RPMI7951 (cell line): ENCODE data around the gene CEND1. TPM values are rescaled to one million over a fixed set of nuclear protein-coding genes. Genes with fewer than 3 reads are reported as not detected.

Source experiments
- DNase-seq: peaks from one replicate; pipeline ENCODE4 v3.0.0-alpha.2; 2012; ENCODE audit warnings: low read depth
- total RNA-seq: library from RNA; depleted of rRNA; stranded (reverse); fragments of >200 nt; shearing (Covaris generic); gene quantifications from 2 replicates; pipeline ENCODE4 v1.2.3, GENCODE V29; 2014

CEND1 gene
- total RNA-seq, 1 experiment from 2014 or later: 0.12 TPM

DNA sequence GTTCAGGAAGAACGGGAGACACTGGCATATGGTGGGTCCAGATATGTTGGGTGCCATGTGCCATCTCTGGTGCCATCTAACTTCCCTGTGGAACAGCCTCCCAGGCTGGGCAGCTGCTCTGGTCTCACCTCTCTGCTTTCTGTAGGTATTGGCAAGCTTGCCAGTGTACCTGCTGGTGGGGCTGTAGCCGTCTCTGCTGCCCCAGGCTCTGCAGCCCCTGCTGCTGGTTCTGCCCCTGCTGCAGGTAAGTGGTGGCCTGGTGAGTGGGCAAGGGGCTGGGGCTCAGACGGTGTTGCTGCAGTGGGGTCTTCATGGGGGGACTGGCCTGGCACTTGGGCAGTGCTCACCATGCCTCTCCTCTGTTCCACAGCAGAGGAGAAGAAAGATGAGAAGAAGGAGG, 22.5 kb upstream of the CEND1 start:
- no peak for DNase-seq

DNA sequence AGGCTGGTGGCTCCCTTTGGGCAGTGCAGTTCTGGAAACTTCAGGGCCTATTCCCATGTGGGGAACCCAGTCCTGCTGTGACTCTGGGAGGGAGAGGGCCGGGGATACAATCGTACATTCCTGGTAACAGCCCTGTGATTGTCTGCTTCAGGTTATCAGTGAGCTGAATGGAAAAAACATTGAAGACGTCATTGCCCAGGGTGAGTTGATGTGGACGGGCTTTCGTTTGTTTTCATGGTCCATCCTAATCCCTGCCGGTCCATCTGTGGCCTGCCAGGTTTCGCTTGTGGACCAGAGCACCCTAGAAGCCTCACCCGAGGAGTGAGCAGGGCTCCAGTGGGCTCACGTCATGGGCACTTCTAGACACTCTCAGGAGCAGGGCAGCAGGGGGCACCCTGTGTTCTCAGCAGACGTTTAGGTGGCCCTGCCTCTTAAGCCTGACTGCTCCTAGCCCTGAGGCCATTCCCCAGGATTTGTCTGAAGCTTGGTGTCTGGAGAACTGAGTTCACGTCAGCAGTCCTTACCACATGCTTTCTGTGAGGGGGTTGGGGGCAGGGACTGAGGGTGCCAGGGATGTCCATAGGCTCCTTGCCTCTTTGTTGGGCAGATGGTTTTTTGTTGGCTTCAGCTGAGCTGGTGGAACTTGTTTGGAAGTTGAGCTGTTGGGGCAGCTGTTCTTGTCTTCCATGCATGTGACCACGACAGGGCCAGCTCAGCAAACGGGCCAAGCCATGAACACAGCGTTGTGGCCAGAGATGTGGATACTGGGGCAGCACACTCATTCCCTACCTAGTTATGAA, 21.8 kb upstream of the CEND1 start:
- no peak for DNase-seq

DNA sequence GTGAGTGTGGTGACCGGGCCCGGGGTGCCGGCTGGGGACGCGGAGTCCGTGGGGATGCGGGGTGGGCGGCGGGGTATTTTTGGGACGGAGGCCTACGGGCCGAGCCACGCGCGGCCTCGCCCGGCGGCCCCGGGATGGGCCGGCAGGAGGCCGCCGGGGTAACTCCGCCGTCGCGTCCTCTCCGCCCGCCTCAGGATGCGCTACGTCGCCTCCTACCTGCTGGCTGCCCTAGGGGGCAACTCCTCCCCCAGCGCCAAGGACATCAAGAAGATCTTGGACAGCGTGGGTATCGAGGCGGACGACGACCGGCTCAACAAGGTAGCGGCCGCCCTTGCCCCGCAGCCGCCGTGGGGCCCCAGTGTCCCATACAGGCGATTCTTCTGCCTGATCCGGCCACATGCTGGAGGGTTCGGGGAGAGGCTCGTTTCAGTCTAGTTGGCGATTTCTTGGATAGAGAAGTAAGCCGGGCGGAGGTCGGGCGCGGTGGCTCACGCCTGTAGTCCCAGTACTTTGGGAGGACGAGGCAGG, 20.2 kb upstream of the CEND1 start:
- DNase-seq: no peak

DNA sequence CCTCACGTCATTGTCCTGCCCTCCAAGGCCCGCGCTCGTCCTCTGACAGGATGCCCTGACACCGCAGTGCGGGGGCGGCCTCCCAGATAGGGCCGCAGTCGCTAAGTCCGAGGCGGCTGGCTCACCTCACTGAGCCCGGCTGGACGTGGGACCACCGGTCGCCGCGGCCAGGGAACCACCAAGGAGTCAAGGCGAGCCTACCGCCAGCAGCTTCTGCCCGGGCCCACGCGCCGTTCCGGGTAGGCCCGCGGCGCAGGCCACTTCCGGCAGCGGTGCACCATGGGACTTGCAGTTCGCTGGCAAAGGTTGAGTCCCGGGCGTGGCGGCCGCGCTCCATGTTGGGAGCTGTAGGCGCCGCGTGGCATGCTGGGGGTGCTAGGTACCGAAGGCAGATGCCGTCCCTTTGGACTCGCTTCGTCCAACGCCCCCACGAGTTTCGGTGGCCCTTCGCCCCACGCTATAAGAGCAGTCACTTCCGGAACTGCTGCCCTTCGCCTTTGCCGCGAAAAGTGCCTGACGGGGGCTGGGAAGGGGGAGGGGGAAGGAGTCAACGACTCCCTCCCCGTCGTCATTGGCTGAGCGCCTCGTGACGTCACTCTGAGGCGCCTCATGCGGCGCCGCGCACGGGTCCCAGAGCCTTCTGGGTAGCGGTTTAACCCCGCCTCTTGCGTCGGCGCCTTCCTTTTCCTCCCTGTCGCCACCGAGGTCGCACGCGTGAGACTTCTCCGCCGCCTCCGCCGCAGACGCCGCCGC, 19.6 kb upstream of the CEND1 start, which contains the start of gene RPLP2:
TSS of gene RPLP2 (plus strand) at position 681 of the 753 bp plus-strand sequence. CDS start 268 bp downstream, outside the sequence.
- DNase-seq: peak; percentile 94

DNA sequence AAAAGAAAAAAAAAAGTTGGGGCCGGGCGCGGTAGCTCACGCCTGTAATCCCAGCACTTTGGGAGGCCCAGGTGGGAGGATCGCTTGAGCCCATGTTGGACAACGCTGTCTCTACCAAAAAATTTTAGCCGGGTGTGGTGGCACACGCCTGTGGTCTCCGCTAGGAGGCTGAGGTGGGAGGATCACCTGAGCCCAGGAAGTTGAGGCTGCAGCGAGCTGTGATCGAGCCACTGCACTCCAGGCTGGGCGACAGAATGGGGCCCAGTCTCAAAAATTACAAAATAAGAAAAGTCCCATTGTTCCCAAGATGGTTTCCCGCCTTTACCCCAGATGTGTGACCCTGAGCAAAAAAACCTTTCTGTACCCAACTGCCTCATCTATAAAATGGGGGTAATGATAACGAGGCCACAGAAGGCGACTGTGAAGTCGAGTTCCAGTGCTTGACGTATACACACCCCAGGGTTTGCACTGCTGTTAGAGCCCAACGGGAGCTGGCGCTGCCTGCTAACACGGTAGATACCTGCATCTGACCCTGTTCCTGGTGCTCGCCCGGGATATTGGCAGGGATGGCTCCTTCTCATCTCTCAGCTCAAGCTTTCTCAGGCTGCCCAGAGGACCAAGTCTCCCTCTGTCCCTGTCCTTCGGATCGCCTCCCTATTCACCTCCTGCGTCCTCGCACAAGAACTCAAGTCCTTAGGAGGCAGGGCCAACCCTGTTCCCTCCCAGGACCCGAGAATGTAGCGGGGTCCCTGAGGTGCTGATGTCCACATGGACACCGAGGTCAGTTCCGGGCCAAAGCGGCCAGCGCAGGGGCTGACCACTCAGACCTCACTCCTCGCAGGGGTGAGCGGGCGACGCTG, 18.8 kb upstream of the CEND1 start:
- DNase-seq: peak; percentile 81

DNA sequence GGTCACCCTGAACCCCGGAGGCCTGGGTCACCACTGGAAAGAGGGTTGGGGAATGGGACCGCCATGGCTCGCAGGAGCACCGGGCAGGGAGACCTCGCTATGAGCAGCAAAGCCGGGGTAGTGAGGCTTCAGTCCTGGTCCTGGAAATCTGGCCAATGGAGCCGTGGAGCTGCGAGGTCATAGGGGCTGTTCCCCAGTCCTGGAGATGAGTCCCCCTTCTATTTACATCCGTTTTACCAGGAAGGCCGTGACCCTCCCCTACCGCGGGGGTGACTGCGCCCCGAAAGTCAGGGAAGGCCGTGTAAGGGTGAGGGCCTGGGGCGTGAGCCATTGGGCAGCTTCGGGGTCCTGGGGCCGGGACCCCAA, 14.7 kb upstream of the CEND1 start:
- DNase-seq: no peak

DNA sequence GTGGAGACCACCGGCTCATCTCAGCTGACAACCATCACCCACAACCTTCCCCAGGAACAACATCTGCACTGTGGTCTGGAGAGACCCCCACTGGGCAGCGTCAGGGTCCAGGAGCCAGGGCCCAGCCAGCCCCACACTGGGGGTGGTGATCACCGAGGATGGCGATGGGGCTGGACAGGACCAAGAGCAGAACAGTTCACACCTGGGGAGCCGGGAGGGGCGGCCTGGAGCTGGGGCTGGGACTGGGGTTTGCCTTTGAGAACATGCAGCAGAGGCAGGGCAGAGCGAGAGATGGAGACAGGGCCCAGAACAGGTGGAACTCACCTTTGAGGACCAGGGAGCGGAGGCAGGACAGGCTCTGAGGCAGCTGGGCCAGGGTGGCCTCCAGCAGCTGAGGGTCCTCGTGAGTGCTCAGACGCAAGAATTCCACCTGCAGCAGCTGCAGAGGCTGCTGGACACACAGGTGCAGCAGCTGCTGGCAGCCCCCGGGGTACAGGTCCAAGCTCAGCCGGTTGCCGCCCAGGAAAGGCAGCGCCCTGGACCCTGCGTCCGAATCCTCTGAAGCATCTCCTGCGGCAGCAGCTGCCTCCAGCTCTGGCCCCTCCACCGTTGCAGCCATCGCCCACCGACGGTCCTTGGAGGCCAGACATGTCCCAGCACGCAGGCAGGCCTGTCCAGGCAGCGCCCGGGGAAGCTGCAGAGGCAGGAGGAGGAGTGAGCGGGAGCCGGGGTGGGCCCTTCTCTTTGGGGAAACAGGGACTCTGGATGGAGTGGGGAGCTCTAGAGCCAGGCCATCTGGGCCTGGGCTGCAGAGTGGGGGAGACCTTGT, 14.1 kb upstream of the CEND1 start:
- no peak for DNase-seq

DNA sequence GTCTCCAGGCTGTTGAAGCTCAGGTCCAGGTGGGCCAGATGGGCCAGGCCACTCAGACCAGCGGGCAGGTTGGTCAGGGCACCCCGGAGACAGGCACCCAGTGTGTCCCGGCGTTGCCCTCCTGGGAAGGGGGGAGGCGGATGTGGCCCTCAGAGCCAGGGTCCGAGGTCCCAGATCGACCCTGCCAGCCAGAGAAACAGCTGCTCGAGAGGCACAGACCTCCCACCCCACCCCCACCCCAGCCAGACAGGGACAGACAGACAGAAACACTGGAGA, 13.5 kb upstream of the CEND1 start:
- no peak for DNase-seq

DNA sequence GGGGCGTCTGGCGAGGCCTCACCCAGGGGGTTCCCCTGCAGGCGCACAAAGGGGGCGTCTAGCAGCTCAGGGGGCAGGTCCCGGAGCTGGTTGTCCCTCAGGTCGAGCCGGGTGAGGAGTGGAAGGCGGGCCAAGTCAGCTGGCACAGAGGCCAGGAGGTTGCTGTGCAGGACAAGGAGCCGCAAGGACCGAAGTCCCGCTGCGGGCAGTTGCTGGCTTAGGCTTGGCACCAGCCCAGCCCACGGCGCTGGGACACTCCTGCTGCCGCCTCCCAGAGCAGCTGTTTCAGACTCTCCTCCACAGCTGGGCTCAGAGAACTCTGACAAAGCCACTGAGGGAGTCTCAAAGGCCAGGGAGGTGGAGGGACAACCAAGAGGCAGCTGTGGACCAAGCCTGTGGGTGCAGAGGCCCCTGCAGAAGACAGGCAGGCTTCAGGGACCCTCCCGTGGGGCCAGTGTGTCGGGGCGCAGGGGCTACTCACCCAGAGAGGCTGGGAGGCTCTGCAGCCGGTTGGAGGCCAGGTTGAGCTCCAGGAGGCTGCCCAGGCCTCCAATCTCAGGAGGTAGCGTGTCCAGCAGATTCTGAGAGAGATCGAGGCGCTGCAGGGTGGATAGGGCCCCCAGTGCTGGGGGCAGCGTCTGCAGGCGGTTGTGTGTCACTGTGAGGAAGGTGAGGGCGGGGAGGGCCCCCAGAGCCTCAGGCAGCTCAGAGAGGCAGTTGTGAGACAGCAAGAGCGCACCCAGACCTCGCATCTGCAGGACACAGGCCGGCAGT, 13.0 kb upstream of the CEND1 start:
- DNase-seq: no peak

DNA sequence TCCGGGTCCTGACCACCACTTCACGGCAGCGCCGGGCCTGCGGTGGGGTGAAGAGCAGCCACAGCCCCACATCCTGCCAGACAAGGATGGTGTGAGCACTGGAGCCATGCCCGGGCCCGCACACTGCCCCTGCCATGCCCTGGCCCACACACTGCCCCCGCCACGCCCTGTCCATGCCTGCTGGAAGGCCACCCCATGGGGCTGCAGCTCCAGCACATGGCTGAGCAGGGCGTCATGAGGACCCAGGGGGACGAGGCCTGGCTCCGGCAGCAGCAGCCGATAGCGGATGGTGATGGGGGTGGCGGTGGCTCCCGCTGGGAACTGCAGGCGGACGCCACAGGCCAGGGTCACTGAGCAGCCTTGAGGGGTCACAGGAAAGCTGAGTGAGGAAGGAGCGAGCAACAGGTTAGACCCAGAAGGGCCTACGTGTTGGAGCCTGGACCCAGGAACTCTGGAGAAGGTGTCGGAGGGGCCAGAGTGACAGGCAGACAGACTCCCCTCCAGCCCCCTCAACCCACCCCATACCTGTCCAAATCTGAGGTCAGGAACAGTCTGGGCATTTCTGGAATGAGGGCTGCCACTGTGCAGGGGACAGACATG, 12.2 kb upstream of the CEND1 start:
- no peak for DNase-seq

DNA sequence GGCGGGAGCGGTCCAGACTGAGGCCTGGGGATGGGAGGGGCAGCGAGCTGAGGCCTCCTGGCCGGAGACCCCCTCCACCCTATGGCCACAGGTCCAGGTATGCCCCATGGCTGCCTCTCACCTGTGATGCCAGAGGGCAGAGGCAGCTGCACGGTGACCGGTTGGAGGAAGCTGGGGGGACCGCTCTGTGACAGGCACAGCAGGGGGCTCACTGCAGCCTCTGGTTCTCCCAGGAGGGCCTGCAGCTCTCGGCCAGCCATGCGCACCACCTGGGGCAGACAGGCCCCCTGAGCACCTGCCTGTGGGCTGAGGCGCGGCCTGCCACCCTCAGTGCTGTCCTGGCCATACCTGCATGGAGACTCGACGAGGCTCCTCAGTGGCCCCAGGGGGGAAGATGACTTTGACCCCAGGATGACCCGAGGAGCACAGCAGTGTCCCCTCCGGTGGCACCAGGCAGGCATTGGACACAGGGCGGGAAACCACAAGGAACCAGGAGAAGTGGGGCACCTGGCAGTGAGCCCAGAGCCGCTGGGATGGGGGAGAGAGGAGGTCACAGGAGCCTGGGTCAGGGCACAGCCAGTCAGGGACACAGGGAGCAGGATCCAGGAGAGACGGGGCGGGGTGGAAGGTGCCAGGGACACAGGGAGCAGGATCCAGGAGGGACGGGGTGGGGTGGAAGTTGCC, 11.3 kb upstream of the CEND1 start:
- no peak for DNase-seq

DNA sequence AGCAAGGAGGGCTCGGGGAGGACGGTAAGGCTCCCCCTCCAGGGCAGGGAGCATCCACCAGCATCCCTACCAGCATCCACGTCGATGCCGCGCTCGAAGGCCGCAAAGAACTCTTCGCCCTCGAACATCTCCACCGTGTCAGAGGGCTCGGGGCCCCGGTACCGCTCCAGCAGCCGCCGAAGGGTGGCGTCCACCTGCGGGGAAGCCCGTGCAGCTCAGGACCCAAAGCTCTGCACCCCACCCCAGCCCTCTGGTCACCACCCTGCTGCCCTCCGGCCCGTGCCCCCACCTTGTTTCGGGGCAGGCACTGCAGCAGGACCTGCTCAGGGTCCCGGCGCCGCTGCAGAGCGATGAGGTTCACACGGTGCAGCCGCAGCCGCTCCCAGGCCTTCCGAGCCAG, 10.6 kb upstream of the CEND1 start:
- no peak for DNase-seq

DNA sequence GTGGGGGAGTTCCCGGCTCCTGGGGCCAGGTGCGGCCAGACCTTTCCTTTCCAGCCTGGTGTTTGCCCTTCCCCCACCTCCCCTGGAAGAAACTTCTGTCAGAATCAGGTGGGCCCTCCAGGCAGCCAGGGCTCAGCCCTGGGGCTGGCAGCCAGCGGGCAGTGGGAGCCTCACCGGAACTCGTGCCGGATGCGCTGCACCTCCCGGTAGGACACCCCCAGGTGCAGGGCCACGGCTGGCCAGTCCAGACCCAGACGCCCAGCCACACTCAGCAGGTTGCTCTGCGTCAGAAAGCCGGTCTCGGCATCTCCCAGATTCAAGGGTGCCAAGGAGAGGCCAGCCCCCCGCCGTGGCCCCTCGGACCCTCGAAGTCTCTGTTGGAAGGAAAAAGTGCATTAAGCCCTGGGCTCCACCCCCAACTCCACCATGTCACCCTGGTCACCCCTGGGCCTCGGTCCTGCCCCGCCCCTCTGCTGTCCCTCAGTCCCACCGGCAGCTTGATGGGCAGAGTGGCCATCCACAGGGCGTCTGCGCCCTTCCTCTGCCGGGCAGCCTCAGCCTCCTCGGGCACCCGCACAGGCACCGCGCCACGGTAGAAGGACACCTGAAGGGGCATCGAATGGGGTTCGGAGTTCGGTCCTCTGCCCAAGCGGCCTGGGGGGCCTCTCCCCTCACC, 9.9 kb upstream of the CEND1 start:
- DNase-seq: no peak

DNA sequence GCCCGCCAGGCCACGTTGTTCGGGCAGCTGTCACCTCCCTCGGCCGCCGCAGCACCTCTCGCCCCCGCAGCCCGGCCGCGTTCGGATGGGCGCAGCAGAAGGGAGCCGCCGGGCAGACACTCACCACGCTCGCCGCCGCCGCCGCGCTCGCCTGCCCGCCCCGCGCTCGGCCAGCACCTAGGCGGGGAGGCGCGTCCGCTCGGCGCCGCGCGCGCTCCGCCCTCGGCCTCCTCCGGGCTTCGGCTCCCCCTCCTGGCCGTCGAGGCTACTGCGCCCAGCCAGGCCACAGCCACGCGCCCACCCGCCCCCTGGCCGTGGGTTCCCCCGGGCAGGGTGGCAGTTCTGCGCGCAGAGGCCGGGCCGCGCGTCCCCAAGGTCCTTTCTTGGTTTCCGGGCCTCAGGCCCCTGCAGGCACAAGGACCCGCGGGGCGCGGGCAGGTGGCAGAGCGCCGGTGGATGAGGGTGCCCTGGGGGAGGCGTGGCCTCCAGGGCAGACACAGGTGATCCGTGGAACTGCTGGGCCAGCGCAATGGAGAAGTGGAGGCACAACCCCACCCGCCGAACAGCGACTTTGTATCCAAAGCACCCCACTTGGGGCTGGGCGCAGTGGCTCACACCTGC, 8.3 kb upstream of the CEND1 start, which contains the start of gene SLC25A22:
TSS of gene SLC25A22 (minus strand) at position 189 of the 621 bp plus-strand sequence. CDS start 3,275 bp downstream, outside the sequence.
- DNase-seq: peak; percentile 70

DNA sequence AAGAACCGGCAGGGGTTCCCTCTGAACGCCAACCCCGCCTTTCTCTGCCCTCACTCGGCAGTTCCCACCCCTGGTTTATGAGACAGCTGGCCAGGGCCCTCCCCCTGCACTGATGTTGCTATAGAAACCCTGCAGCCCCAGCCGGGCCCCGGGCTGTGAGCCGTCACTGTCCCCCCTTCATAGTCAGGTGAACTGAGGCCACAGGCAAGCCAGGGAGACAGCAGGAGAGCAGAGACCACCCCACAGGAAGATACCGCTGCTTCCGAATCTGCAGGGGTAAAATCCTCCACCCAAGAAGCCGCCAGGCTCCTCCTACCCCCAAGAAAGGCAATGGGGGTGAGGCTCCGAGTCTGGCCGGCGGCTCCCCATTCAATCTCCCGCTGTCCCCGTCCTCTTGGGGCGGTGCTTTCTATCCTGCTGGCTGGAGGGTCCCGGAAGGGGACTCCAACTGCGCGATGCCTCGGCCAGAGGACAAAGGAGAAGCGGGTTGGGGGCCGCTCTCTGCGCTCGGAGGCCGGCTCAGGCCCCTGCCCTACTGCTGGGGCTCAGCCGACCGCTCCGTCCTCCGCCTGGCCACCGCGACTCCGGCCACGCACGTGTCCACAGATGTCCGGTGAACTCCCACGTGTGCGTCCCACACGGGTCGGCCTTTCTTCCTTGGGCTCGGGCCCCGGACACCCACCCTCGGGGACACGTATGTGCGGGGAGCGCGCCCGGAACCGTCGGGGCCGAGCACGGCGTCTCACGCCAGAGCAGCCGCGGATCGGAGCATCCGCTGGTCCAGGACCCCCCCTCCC, 7.6 kb upstream of the CEND1 start:
- DNase-seq: peak; percentile 72

DNA sequence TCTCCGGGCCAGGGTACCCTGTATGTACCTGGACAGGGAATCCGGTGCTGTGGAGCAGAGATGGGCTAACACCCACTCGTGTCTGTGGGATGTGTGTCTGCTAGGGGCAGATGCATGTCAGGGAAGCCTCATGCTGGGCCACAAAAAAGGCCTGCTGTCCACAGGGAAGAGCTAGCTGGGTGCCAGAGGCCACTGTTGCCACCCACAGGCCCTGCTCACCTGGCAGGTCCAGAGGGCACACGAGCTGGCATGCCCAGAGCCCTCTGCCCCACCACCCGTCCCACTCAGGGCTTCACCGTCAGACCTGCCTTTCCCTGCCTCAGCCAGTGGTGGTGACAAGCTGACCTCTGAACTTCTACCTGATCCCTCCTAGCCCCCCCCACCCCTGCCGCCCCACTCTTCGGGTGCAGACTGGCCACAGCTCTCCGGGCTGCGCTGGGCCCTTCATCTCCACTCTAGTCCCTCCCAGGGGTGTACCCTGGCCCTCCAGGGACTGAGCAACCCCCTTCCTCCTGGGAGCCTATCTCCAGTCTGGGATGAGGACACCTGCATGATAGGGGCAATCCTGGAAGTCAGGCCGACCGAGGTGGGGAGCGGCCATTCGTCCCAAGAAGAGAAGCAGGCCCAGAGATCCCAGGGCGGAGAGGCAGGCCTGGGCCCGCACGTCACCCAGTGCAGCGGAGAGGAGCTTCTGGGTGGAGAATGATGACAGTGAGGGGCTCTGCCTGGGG, 6.8 kb upstream of the CEND1 start:
- no peak for DNase-seq
